ENCODE results near the gene KAT2B. TPM values are rescaled to one million over a fixed set of nuclear protein-coding genes. Genes with fewer than 3 reads are reported as not detected.

KAT2B gene
- total and polyA plus RNA-seq, 10 donors, result 13.6 to 64.3 (median 54.1) TPM

GRCh38 chr3:20096135-20096685 lies 56.0 kb downstream of the KAT2B start:
- intact Hi-C loops (cut with DNase I; ENCODE audit: low total_unique reads), result no loop called here
- Histone ChIP-seq H3K27ac (no peak overlapping the region), H3K9me3 (no peaks in the 10 kb centered on the region), H3K4me3 (no peak overlapping the region), H3K36me3 (peaks cover 0 to 90% (median 20%) of the 10 kb centered on the region in 6 donors), H3K27me3 (replicated peaks in 1 of 7) (no peaks in the 10 kb centered on the region), H3K4me1 (peaks cover 0 to 8% (median 0%) of the 10 kb centered on the region in 6 donors)
- no peak for DNase-seq
- TF ChIP-seq POLR2AphosphoS5 (IDR thresholded peaks at IDR 0.05), result no peak
- TF ChIP-seq CTCF (IDR thresholded peaks at IDR 0.05 in 8 of 11, conservative IDR thresholded peaks at IDR 0.05 in 3 of 11), result no peak
- TF ChIP-seq POLR2A (IDR thresholded peaks at IDR 0.05), result no peak
- WGBS, 5 donors, result 74 to 82% (median 80%) methylated on average over 3 of the region's 3 CpGs

- Histone ChIP-seq H3K4me1 (peaks cover 0 to 8% (median 0%) of the 10 kb centered on the region in 6 donors), H3K36me3 (peaks cover 0 to 95% (median 22%) of the 10 kb centered on the region in 6 donors), H3K27ac (no peak overlapping the region), H3K9me3 (no peaks in the 10 kb centered on the region), H3K27me3 (replicated peaks in 1 of 7) (no peaks in the 10 kb centered on the region), H3K4me3 (no peak overlapping the region)
- TF ChIP-seq CTCF (IDR thresholded peaks at IDR 0.05 in 8 of 11, conservative IDR thresholded peaks at IDR 0.05 in 3 of 11) (no peak), POLR2AphosphoS5 (IDR thresholded peaks at IDR 0.05) (no peak), POLR2A (IDR thresholded peaks at IDR 0.05) (no peak)
- WGBS, 5 donors, result 91 to 100% (median 95%) methylated on average over 1 of the region's 1 CpG
- intact Hi-C loops (cut with DNase I; ENCODE audit: low total_unique reads), result no loop called here
- DNase-seq, result no peak
Measured at GRCh38 chr3:20097015-20097414, 56.8 kb downstream of the KAT2B start.

GRCh38 chr3:20099060-20099459 lies 58.8 kb downstream of the KAT2B start:
- no peaks in the 10 kb centered on the region for H3K27me3 ChIP-seq (replicated peaks in 1 of 7)
- WGBS, 5 donors, result 95 to 99% (median 96%) methylated on average over 6 of the region's 6 CpGs
- H3K4me3 ChIP-seq, result no peak overlapping the region
- TF ChIP-seq CTCF (IDR thresholded peaks at IDR 0.05 in 8 of 11, conservative IDR thresholded peaks at IDR 0.05 in 3 of 11) (no peak), POLR2AphosphoS5 (IDR thresholded peaks at IDR 0.05) (no peak), POLR2A (IDR thresholded peaks at IDR 0.05) (no peak)
- H3K36me3 ChIP-seq, result peaks cover 0 to 75% (median 22%) of the 10 kb centered on the region in 6 donors
- intact Hi-C loops (cut with DNase I; ENCODE audit: low total_unique reads), result no loop called here
- DNase-seq, result no peak
- H3K4me1 ChIP-seq, result peaks cover 0 to 24% (median 10%) of the 10 kb centered on the region in 6 donors
- H3K27ac ChIP-seq, result no peak overlapping the region
- no peaks in the 10 kb centered on the region for H3K9me3 ChIP-seq

- WGBS, 5 donors, result 66 to 81% (median 69%) methylated on average over 1 of the region's 1 CpG
- no peak overlapping the region for H3K4me3 ChIP-seq
- no peak for DNase-seq
- peaks cover 0 to 64% (median 21%) of the 10 kb centered on the region in 6 donors for H3K36me3 ChIP-seq
- no peaks in the 10 kb centered on the region for H3K9me3 ChIP-seq
- H3K27me3 ChIP-seq (replicated peaks in 1 of 7), result no peaks in the 10 kb centered on the region
- H3K4me1 ChIP-seq, result peaks cover 8 to 35% (median 19%) of the 10 kb centered on the region in 6 donors
- TF ChIP-seq POLR2A (IDR thresholded peaks at IDR 0.05) (no peak), CTCF (IDR thresholded peaks at IDR 0.05 in 8 of 11, conservative IDR thresholded peaks at IDR 0.05 in 3 of 11) (no peak), POLR2AphosphoS5 (IDR thresholded peaks at IDR 0.05) (no peak)
- peak overlapping the region in 3 of 8 donors; percentile 10 to 41 (median 12) for H3K27ac ChIP-seq
- intact Hi-C loops (cut with DNase I; ENCODE audit: low total_unique reads), result no loop called here
Measured at GRCh38 chr3:20100151-20100550, 59.9 kb downstream of the KAT2B start.
